ENCODE measurements around the gene TMEM131. TPM values are rescaled to one million over a fixed set of nuclear protein-coding genes. Genes with fewer than 3 reads are reported as not detected.
A peak's percentile ranks its signal among the peaks of the same experiment; 100 is the strongest.

Gene TMEM131
- total RNA-seq, 6 donors from 2014 or later: 30.5 to 67.5 (median 39.7) TPM

- DNase-seq (no peak), ATAC-seq (ENCODE audit: low FRiP score in 2 of 2) (no peak)
- TF ChIP-seq EP300 (IDR thresholded peaks at IDR 0.05): no peak
- TF ChIP-seq CTCF (IDR thresholded peaks at IDR 0.05): no peak
- TF ChIP-seq POLR2AphosphoS5 (IDR thresholded peaks at IDR 0.05): no peak
- TF ChIP-seq POLR2A (IDR thresholded peaks at IDR 0.05): no peak
- 62 to 66% methylated on average over 5 of the region's 5 CpGs for WGBS, 2 donors
- peaks cover 0 to 6% (median 2%) of the 10 kb centered on the region in 4 donors for H3K4me1 ChIP-seq
- H3K4me3 ChIP-seq: no peak overlapping the region
- no peaks in the 10 kb centered on the region for H3K9me3 ChIP-seq
- H3K27me3 ChIP-seq: no peaks in the 10 kb centered on the region
- H3K36me3 ChIP-seq: peaks cover 11 to 55% (median 35%) of the 10 kb centered on the region in 4 donors
- H3K27ac ChIP-seq: no peak overlapping the region
Observed at GRCh38 chr2:97766567-97766966, 229.2 kb downstream of the TMEM131 start.

- ATAC-seq (ENCODE audit: low FRiP score in 2 of 2): no peak
- H3K9me3 ChIP-seq: no peaks in the 10 kb centered on the region
- no peak for DNase-seq
- H3K4me1 ChIP-seq: peaks cover 0 to 6% (median 2%) of the 10 kb centered on the region in 4 donors
- no peak for TF ChIP-seq EP300 (IDR thresholded peaks at IDR 0.05)
- TF ChIP-seq CTCF (IDR thresholded peaks at IDR 0.05): no peak
- TF ChIP-seq POLR2A (IDR thresholded peaks at IDR 0.05): no peak
- TF ChIP-seq POLR2AphosphoS5 (IDR thresholded peaks at IDR 0.05): no peak
- WGBS, 2 donors: 72 to 73% methylated on average over 4 of the region's 4 CpGs
- no peak overlapping the region for H3K4me3 ChIP-seq
- peaks cover 12 to 55% (median 42%) of the 10 kb centered on the region in 4 donors for H3K36me3 ChIP-seq
- no peak overlapping the region for H3K27ac ChIP-seq
- no peaks in the 10 kb centered on the region for H3K27me3 ChIP-seq
Observed at GRCh38 chr2:97765933-97766332, 229.8 kb downstream of the TMEM131 start.

- TF ChIP-seq POLR2AphosphoS5 (IDR thresholded peaks at IDR 0.05) (no peak), CTCF (IDR thresholded peaks at IDR 0.05) (no peak), EP300 (IDR thresholded peaks at IDR 0.05) (no peak)
- Histone ChIP-seq H3K27me3 (no peaks in the 10 kb centered on the region), H3K9me3 (no peaks in the 10 kb centered on the region), H3K4me1 (peaks cover 0 to 6% (median 2%) of the 10 kb centered on the region in 4 donors), H3K4me3 (no peak overlapping the region), H3K36me3 (peaks cover 7 to 65% (median 52%) of the 10 kb centered on the region in 4 donors), H3K27ac (no peak overlapping the region)
- ATAC-seq (ENCODE audit: low FRiP score in 2 of 2): no peak
- WGBS, 2 donors: 91 to 100% methylated on average over 6 to 11 of the region's 11 CpGs
- peak in 1 of 2 donors; percentile 40 for DNase-seq
Observed at GRCh38 chr2:97764559-97765263, 231.0 kb downstream of the TMEM131 start.

GRCh38 chr2:97763176-97763845 is 232.4 kb downstream of the TMEM131 start:
- H3K36me3 ChIP-seq: peaks cover 14 to 79% (median 65%) of the 10 kb centered on the region in 4 donors
- DNase-seq: no peak
- no peak overlapping the region for H3K4me3 ChIP-seq
- no peaks in the 10 kb centered on the region for H3K27me3 ChIP-seq
- no peak for ATAC-seq (ENCODE audit: low FRiP score in 2 of 2)
- H3K4me1 ChIP-seq: peaks cover 0 to 6% (median 2%) of the 10 kb centered on the region in 4 donors
- 89 to 96% methylated on average over 19 to 20 of the region's 20 CpGs for WGBS, 2 donors
- H3K27ac ChIP-seq: no peak overlapping the region
- H3K9me3 ChIP-seq: no peaks in the 10 kb centered on the region
- no peak for TF ChIP-seq POLR2AphosphoS5 (IDR thresholded peaks at IDR 0.05)
- no peak for TF ChIP-seq POLR2A (IDR thresholded peaks at IDR 0.05)
- no peak for TF ChIP-seq EP300 (IDR thresholded peaks at IDR 0.05)
- TF ChIP-seq CTCF (IDR thresholded peaks at IDR 0.05): no peak

Measured in upper lobe of left lung (tissue), 6 donors.